ENCODE measurements around the gene GNPNAT1. TPM values are rescaled to one million over a fixed set of nuclear protein-coding genes. Genes with fewer than 3 reads are reported as not detected.

GNPNAT1 gene
- total and polyA plus RNA-seq, 2 of the 8 experiments (the other 6 are each of a cell fraction or from before 2014, with no cell fraction given) = 25.5 to 54.1 TPM

DNA sequence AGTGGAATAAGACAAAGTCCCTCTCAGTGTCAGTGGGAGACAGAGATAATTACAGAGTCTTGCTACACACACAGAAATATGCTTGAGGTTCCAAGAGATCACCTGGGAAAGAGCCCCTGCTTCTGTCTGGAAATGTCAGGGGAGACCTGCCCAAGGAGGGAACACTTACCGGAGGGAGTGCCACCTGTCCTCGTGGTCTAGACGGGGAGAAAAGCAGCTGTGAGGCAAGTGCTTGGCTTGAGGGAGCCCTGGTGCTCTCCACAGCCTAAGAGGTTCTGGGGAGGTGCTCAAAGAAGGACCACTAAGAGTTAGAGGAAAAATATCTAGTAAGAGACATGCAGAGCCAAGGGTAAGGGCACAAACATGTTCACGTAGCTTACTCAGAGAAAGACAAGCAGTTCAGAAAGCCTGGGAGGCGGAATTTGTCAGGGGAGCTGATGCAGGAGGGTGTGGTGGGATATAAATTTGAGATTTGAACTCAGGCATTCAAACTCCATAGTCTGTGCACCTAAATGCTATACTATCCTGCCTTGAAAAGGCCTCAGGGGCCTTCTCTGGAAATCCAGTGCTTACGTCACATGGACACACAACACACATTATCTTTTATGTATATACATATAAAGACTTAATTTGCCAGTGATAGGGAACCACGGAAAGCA is 38.2 kb upstream of the GNPNAT1 start (continued):
- TF ChIP-seq GTF2F1 (IDR thresholded peaks at IDR 0.05; ENCODE audit: borderline replicate concordance, low read depth, low read length) (no peak), SIX5 (IDR thresholded peaks at IDR 0.05; ENCODE audit: low read depth, low read length) (no peak)
- TF ChIP-seq, protein P1, sequence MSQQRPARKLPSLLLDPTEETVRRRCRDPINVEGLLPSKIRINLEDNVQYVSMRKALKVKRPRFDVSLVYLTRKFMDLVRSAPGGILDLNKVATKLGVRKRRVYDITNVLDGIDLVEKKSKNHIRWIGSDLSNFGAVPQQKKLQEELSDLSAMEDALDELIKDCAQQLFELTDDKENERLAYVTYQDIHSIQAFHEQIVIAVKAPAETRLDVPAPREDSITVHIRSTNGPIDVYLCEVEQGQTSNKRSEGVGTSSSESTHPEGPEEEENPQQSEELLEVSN (IDR thresholded peaks at IDR 0.05) = no peak

All from H1 (cell line).